LNCAP (cell line): ENCODE data around the gene MED20.

Source experiments
- TF ChIP-seq, protein P1 (sequence below): fragments of 450-650 bp; IDR thresholded peaks from 2 replicates; pipeline ENCODE4 v1.5.1; 2017; ENCODE audit warnings: mild to moderate bottlenecking

MED20 gene

DNA sequence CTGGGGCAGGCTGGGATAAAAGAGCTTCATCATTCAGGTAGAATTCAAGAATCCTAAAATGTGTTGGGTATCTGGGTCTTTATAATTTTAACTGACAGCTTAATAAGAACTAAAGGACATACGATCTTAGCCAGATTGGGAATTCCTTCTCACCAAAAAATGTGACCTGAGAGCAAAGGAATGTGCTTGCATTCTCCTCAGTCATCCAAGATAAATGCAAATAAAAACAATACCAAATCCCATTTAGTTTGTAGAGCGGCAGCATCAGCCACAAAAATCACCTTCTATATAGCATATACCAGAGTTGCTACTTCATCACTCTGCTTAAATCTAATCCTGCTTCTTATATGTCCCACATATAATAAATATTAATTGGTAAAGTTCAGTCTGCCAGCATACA lies 42.7 kb downstream of the MED20 start:
- TF ChIP-seq, protein P1, sequence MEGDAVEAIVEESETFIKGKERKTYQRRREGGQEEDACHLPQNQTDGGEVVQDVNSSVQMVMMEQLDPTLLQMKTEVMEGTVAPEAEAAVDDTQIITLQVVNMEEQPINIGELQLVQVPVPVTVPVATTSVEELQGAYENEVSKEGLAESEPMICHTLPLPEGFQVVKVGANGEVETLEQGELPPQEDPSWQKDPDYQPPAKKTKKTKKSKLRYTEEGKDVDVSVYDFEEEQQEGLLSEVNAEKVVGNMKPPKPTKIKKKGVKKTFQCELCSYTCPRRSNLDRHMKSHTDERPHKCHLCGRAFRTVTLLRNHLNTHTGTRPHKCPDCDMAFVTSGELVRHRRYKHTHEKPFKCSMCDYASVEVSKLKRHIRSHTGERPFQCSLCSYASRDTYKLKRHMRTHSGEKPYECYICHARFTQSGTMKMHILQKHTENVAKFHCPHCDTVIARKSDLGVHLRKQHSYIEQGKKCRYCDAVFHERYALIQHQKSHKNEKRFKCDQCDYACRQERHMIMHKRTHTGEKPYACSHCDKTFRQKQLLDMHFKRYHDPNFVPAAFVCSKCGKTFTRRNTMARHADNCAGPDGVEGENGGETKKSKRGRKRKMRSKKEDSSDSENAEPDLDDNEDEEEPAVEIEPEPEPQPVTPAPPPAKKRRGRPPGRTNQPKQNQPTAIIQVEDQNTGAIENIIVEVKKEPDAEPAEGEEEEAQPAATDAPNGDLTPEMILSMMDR: no peak

- TF ChIP-seq, protein P1: no peak
Measured at GRCh38 chr6:41877051-41877680, 43.8 kb downstream of the MED20 start.

DNA sequence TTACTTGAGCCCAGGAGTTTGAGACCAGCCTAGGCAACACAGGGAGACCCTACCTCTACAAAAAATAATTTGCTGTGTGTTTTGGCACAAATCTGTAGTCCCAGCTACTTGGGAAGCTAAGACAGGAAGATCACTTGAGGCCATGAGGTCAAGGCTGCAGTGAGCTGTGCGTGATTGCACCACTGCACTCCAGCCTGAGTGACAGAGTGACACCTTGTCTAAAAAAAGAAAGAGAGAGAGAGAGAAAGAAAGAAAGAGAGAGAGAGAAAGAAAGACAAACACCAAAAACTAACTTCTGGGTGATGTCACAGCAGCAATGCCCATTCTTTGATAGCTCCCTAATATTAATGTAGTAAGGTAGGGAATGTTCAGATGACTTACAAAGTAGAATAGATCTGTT lies 46.2 kb downstream of the MED20 start:
- TF ChIP-seq, protein P1: no peak

- TF ChIP-seq, protein P1: no peak
Measured at GRCh38 chr6:41872147-41872546, 48.8 kb downstream of the MED20 start.

DNA sequence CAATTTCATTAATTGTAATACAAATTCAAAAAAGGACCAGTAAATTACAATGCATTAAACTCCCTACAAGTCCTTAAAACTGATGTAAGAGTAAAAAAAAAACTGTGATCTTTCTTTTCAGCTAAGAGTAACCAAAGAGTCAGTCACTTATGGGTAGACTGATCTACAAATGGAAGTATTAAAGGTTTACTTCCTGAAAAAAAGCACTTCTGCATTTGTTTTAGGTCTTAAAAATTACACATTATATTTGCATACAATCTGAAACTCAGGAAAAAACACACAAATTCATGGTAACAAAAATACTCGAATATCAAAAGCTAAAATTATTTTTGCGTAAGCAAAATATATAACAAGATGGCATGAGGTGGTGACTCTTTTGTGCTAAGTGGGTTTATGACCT lies 49.2 kb downstream of the MED20 start:
- TF ChIP-seq, protein P1: no peak

- TF ChIP-seq, protein P1: no peak
Measured at GRCh38 chr6:41859356-41859755, 61.6 kb downstream of the MED20 start.

DNA sequence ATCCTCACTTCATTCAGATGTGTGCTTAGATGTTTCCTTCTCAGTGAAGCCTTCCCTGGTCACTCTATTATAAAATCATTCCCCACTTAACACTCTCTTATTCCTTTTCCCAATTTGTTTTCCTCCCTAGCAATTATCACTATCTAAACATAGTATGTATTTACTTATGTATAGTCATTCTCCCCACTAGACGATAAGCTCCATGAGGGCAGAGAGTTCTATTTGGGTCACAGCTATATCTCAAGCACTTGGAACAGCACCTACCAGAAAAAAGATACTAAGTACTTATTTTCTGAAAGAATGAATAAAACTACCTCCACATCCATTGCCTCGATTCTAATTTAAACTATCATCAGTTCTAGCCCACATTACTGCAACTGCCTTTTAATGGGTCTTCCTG lies 62.2 kb downstream of the MED20 start:
- TF ChIP-seq, protein P1: no peak
